ENCODE measurements around the gene FUT3. TPM values are rescaled to one million over a fixed set of nuclear protein-coding genes. Genes with fewer than 3 reads are reported as not detected.
"Not testable (repeated sequence)": the region's sequence is repeated elsewhere in the genome, so short reads cannot be mapped to it uniquely, and the experiment has no call there.

FUT3 gene
- polyA plus RNA-seq, 1 donor from 2014 or later = 0.64 TPM

GRCh38 chr19:5843295-5843927, 7.8 kb downstream of the FUT3 start:
- H3K36me3 ChIP-seq (ENCODE audit: insufficient read depth, low read length) = no peaks in the 10 kb centered on the region
- no peak overlapping the region for H3K4me3 ChIP-seq (ENCODE audit: low read length)
- no peaks in the 10 kb centered on the region for H3F3A ChIP-seq (ENCODE audit: insufficient read depth, low read length, poor library complexity, severe bottlenecking)
- no peaks in the 10 kb centered on the region for H3K9me3 ChIP-seq (ENCODE audit: low read length)
- no peak overlapping the region for H2AFZ ChIP-seq (ENCODE audit: low read depth, low read length)
- H3K79me2 ChIP-seq (replicated peaks; ENCODE audit: insufficient read depth, low read length) = no peaks in the 10 kb centered on the region
- H3K27ac ChIP-seq (ENCODE audit: low read length) = no peak overlapping the region
- no peak overlapping the region for H3K4me2 ChIP-seq (ENCODE audit: low read length)
- H3K27me3 ChIP-seq (ENCODE audit: insufficient read depth, low read depth, low read length) = no peaks in the 10 kb centered on the region
- H3K9ac ChIP-seq (ENCODE audit: low read length) = no peak overlapping the region
- no peaks in the 10 kb centered on the region for H4K20me1 ChIP-seq (ENCODE audit: insufficient read depth)
- TF ChIP-seq MXI1 (conservative IDR thresholded peaks at IDR 0.05; ENCODE audit: poor library complexity, severe bottlenecking) = no peak
- TF ChIP-seq POLR2AphosphoS5 (IDR thresholded peaks at IDR 0.05) = no peak
- TF ChIP-seq RAD21 (conservative IDR thresholded peaks at IDR 0.05) = no peak
- no peak for TF ChIP-seq CTCF (IDR thresholded peaks at IDR 0.05; ENCODE audit: poor library complexity, severe bottlenecking)
- TF ChIP-seq SMC3 (conservative IDR thresholded peaks at IDR 0.05; ENCODE audit: poor library complexity) = no peak
- no peak for TF ChIP-seq TAF1 (IDR thresholded peaks at IDR 0.05; ENCODE audit: low read depth)
- no peak for TF ChIP-seq EZH2 (IDR thresholded peaks at IDR 0.05; ENCODE audit: borderline replicate concordance, insufficient read depth, low read length, poor library complexity, severe bottlenecking)
- no peak for TF ChIP-seq EP300 (conservative IDR thresholded peaks at IDR 0.05; ENCODE audit: poor library complexity, severe bottlenecking)
- TF ChIP-seq REST (IDR thresholded peaks at IDR 0.05; ENCODE audit: borderline replicate concordance) = no peak
- H3K9me2 ChIP-seq (ENCODE audit: insufficient read depth, low read length) = no peaks in the 10 kb centered on the region

- H3K4me3 ChIP-seq (ENCODE audit: low read length); H3K9ac ChIP-seq (ENCODE audit: low read length); H3K36me3 ChIP-seq (ENCODE audit: insufficient read depth, low read length); H4K20me1 ChIP-seq (ENCODE audit: insufficient read depth); H3K9me3 ChIP-seq (ENCODE audit: low read length); H3K27me3 ChIP-seq (ENCODE audit: insufficient read depth, low read depth, low read length); H3K27ac ChIP-seq (ENCODE audit: low read length); H3K79me2 ChIP-seq (replicated peaks; ENCODE audit: insufficient read depth, low read length); H3K4me2 ChIP-seq (ENCODE audit: low read length); H2AFZ ChIP-seq (ENCODE audit: low read depth, low read length); H3K9me2 ChIP-seq (ENCODE audit: insufficient read depth, low read length); H3F3A ChIP-seq (ENCODE audit: insufficient read depth, low read length, poor library complexity, severe bottlenecking): not testable (repeated sequence)
Measured at GRCh38 chr19:5841735-5842111, 9.5 kb downstream of the FUT3 start.

Measured in neural cell (in vitro differentiated cells).